Mucosa of gallbladder (tissue), 1 donor: Measurements from ENCODE around the gene EHMT2. TPM values are rescaled to one million over a fixed set of nuclear protein-coding genes. Genes with fewer than 3 reads are reported as not detected.
"Not testable (repeated sequence)": the region's sequence is repeated elsewhere in the genome, so short reads cannot be mapped to it uniquely, and the experiment has no call there.

Experiments
- DNase-seq: peaks from one replicate; pipeline ENCODE4 v3.0.0-alpha.2; 2020; ENCODE audit warnings: low spot score
- total RNA-seq: library from RNA; stranded (reverse); gene quantifications from one replicate; pipeline ENCODE4 v1.2.1, GENCODE V29; 2021
- donor health status: DM: no; HTN: no; CAD: no.

Gene EHMT2
- total RNA-seq = 63.4 TPM

DNA sequence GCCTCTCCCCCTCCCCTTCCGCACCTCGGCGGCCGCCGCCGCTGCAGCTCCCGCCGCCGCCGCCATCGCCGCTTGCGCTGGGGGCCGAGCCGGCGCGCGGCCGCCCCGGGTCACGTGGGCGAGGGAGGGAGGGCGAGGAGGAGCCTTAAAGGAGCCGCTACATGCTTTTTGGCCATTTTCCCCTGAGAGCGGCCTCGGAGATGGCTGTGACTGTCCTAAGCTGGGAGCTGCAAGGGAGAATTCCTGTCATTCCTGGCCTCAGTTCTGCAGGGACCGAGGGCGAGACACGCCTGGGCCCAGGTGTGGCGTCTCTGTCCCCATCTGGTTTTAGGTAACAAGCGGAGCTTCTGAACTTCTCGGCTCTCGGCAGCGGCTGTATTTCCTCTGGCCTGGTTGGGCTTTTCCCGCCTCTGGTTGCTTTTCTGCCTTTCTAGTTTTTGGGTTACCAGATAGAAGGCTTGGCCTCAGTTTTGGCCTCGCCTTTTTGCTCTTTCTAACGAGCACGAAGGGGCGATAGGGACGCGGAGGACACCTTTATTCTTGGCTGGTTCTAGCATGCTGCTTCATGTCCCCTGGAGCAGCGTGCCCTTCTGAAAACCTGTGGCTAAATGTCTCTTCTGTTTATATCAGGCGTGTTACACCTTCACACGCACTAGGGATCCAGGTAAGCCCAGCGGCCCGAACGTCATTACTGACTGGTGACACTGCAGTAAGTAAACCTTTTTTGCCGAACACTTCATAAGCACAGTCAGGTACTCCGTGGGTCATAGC is at the start of gene EHMT2:
Gene EHMT2, minus strand, starts transcription at position 87 of the 771 bp plus-strand sequence. Its CDS starts 21 bp downstream, at position 66.
- peak; percentile 84 for DNase-seq

GRCh38 chr6:31947070-31947675 is 49.7 kb upstream of the EHMT2 start:
- no peak for DNase-seq

DNA sequence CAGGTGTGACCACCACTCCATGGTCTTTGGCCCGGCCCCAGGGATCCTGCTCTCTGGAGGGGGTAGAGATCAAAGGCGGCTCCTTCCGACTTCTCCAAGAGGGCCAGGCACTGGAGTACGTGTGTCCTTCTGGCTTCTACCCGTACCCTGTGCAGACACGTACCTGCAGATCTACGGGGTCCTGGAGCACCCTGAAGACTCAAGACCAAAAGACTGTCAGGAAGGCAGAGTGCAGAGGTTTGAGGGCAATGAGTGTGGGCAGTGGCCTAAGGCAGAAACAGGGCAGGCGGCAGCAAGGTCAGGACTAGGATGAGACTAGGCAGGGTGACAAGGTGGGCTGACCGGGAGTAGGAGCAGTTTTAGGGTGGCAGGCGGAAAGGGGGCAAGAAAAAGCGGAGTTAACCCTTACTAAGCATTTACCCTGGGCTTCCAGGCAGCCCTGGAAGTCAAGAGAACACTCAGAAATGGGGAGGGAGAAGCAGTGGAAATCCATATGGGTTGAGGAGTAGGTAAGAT is 48.9 kb upstream of the EHMT2 start:
- DNase-seq = no peak

DNA sequence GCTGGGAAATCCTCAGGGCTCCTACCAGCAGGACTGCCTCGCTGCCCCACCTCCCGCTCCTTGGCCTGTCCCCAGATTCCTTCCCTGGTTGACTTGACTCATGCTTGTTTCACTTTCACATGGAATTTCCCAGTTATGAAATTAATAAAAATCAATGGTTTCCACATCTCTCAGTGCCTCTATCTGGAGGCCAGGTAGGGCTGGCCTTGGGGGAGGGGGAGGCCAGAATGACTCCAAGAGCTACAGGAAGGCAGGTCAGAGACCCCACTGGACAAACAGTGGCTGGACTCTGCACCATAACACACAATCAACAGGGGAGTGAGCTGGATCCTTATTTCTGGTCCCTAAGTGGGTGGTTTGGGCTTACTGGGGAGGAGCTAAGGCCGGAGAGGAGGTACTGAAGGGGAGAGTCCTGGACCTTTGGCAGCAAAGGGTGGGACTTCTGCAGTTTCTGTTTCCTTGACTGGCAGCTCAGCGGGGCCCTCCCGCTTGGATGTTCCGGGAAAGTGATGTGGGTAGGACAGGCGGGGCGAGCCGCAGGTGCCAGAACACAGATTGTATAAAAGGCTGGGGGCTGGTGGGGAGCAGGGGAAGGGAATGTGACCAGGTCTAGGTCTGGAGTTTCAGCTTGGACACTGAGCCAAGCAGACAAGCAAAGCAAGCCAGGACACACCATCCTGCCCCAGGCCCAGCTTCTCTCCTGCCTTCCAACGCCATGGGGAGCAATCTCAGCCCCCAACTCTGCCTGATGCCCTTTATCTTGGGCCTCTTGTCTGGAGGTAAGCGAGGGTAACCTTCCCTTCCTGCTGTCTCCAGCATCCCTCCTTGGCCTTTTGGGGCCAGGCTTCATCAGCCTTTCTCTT is 48.2 kb upstream of the EHMT2 start, which contains the start of gene CFB:
Gene CFB, plus strand, starts transcription at position 589 of the 863 bp plus-strand sequence. Its CDS starts 127 bp downstream, at position 716.
- DNase-seq = peak; percentile 91

GRCh38 chr6:31945154-31945506 is 47.6 kb upstream of the EHMT2 start:
- DNase-seq = no peak

- DNase-seq = no peak
Measured at GRCh38 chr6:31943742-31944141, 46.2 kb upstream of the EHMT2 start.

DNA sequence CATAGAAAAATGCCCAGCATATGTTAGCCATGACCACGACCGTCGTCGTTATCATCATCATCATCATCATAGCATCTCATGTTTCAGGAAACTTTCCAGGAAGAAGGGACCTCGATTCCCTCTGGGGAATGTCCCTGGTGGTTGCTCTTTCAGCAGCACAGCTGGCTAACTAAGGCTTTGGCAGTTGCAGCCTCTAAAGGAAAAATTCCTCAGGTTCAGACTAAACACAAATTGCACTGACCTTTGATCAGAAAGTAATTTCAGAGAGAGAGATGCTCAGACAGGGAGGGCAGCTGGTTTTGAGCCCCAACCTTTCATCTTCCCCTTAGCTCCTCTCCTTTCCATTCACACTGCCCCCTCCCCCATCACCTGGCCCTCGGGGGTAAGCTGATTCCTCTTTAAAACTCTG is 42.8 kb upstream of the EHMT2 start:
- DNase-seq = no peak

DNA sequence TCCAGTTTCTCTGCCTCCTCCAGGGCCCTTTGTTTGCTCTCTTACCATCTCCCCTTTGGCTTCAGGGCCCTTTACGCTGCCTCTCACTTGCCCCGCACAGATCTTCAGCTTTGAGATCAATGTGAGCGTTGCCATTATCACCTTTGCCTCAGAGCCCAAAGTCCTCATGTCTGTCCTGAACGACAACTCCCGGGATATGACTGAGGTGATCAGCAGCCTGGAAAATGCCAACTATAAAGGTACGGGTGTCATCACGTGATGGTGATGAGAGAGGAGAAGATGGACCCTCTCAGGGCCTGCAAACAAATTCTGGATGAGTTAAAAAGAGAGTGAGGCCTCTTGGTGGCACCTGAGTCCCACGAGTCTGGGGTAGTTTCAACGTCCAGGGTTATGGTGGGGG is 38.3 kb upstream of the EHMT2 start:
- no peak for DNase-seq

- DNase-seq = no peak
Measured at GRCh38 chr6:31935021-31935420, 37.5 kb upstream of the EHMT2 start.

- DNase-seq = no peak
Measured at GRCh38 chr6:31933537-31933936, 36.0 kb upstream of the EHMT2 start.

DNA sequence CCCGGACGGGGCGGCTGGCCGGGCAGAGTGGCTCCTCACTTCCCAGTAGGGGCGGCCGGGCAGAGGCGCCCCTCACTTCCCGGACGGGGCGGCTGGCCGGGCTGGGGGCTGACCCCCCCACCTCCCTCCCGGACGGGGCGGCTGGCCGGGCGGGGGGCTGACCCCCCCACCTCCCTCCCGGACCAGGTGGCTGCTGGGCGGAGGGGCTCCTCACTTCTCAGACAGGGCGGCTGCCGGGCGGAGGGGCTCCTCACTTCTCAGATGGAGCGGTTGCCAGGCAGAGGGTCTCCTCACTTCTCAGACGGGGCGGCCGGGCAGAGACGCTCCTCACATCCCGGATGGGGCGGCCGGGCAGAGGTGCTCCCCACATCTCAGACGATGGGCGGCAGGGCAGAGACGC is 34.6 kb upstream of the EHMT2 start:
- DNase-seq = not testable (repeated sequence)

GRCh38 chr6:31930962-31931361 is 33.5 kb upstream of the EHMT2 start:
- DNase-seq = no peak

DNA sequence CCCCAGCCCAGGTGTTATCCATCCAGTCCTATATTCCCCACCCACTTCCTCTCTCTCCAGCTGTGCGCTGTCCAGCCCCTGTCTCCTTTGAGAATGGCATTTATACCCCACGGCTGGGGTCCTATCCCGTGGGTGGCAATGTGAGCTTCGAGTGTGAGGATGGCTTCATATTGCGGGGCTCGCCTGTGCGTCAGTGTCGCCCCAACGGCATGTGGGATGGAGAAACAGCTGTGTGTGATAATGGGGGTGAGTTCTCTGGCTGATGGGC is 31.1 kb upstream of the EHMT2 start:
- DNase-seq = no peak

DNA sequence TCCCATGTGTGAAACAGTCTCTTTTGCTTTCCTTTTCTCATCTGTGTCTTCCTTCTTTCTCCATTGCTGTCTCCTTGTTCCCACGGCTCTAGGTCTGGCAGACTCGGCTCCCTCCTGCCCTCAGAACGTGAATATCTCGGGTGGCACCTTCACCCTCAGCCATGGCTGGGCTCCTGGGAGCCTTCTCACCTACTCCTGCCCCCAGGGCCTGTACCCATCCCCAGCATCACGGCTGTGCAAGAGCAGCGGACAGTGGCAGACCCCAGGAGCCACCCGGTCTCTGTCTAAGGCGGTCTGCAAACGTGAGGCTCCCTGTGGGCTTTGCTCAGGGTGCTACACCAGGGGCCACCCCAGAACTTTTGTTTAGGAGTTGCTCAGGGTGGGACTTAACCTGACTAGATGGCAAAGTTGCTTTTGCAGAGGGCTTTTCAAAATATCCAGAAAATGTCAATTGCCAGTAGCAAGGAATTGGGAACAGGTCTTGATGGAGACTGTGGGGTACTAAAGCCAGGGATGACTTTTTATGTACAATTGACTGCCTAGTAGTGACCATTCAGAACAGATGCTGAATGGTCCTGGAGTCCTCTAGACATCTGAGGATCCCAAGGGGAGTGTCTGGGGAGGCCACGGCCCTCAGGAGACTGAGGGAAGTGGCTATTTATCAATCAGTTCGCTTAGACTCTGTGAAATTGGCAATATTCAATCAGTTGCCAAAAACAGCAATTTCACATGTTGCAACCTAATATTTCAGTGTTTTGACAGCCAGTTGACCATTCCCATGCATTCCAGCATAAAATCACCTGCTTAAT is 30.6 kb upstream of the EHMT2 start:
- DNase-seq = no peak

DNA sequence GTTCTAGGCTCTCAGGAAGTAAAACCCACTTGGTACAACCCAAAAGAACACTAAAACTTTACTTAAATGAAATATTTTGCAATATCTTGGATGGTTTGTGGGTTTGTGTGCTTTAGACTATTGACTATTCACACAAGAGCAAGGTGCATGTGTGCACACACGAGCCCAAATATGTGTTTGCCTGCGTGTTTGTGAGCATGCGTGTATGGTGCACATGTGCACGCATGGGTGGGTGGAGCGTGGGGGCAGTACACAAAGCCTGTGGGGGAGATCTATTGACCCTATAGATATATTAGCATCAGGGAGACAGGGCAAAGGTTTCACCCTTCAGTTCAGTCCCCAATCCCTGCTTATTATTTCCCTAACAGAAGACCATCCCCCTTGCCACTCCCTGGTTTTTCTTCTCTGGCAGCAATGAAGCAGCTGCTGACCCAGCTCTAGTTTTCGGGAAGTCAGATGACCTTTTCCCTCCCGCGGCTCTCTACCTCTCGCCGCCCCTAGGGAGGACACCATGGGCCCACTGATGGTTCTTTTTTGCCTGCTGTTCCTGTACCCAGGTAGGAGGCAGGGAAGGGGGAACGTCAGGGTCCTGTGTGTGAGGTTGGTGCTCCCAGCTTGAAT is 29.9 kb upstream of the EHMT2 start, which contains the start of gene C2:
Gene C2, plus strand, starts transcription at position 476 of the 621 bp plus-strand sequence. Its CDS starts 36 bp downstream, at position 512.
- no peak for DNase-seq

DNA sequence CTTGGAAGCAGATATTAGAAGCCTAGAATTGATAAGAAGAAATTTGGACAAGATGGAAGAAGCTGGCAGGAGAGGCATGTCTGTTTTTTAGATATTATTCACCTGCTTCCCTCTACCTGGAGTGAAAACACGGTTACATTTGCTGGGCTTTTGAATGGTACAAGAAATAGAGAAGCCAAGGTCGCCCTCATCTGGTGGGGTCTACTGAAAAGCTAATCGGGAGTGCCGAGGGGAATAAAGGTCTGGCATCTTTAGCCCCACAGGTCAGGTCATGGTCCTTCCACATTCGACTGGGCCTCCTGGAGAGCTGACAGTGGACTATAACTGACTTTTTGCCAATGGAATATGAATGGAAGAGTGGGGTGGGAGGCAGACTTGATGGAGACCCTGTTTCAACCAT is 25.4 kb upstream of the EHMT2 start:
- DNase-seq = no peak

DNA sequence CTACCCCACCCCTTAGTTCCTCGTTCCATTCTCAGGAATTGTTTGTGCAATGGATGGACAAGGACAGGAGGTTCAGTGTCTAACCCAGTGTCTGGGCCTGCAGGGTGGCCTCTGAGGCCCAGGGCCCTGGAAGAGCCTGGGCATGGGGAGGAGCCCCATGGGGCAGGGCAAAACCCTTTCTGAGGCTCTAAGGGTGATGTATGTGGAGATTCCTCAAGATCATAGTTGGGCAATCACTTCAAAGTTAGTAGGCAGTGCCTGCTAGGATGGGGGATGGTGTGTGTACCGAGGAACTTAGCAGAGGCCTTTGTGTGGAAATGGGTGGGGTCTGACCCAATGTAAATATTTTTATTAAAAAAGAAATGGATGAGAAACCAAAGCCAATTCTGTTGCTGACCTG is 23.3 kb upstream of the EHMT2 start:
- DNase-seq = no peak

- no peak for DNase-seq
Measured at GRCh38 chr6:31919624-31920303, 22.3 kb upstream of the EHMT2 start.

- DNase-seq = no peak
Measured at GRCh38 chr6:31918069-31918720, 20.7 kb upstream of the EHMT2 start.

DNA sequence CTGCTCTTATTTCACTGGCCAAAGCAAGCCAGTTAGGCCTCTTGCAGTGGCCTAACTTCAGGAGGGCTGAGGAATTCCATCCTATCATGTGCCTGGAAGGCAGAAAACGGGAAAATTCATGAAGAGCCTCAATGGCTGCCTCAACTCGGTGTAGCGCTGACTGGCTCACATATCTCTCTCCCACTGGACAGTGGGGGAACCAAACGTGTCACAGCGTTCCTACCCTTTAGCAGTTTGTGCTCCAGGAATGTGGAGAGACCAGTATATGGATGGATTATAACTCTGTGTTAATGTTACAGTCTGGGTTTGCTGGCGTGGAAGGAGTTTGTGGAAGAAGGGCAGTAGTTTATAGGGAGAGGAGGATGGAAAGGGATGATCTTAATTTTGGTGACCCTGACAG is 18.3 kb upstream of the EHMT2 start:
- no peak for DNase-seq
